ENCODE results near the gene TBC1D4. TPM values are rescaled to one million over a fixed set of nuclear protein-coding genes. Genes with fewer than 3 reads are reported as not detected.

Gene TBC1D4
- total RNA-seq, 4 donors from 2014 or later: 10.5 to 35.0 (median 33.1) TPM

DNA sequence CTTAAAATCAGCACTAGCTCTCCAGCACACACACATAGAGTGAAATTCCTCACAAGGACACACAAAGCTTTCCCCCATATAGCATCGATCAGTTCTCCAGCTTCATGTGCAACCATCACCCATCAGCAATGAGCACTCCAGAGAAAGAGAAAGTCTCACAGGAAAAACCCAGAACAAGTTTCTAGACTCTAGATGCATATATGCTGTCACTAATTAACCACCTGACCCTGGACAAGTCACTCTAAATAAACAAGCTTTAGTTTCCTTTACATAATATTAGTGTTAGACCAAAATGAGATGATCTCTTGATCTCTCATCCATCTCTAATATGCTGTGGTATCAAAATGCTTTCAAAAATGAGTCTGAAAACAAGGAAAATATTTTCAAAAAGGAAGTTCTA, 81.2 kb downstream of the TBC1D4 start:
- TF ChIP-seq, protein P1, sequence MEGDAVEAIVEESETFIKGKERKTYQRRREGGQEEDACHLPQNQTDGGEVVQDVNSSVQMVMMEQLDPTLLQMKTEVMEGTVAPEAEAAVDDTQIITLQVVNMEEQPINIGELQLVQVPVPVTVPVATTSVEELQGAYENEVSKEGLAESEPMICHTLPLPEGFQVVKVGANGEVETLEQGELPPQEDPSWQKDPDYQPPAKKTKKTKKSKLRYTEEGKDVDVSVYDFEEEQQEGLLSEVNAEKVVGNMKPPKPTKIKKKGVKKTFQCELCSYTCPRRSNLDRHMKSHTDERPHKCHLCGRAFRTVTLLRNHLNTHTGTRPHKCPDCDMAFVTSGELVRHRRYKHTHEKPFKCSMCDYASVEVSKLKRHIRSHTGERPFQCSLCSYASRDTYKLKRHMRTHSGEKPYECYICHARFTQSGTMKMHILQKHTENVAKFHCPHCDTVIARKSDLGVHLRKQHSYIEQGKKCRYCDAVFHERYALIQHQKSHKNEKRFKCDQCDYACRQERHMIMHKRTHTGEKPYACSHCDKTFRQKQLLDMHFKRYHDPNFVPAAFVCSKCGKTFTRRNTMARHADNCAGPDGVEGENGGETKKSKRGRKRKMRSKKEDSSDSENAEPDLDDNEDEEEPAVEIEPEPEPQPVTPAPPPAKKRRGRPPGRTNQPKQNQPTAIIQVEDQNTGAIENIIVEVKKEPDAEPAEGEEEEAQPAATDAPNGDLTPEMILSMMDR (IDR thresholded peaks at IDR 0.05): no peak
- TF ChIP-seq POLR2A (IDR thresholded peaks at IDR 0.05): no peak
- H3K36me3 ChIP-seq: no peaks in the 10 kb centered on the region
- H3K4me1 ChIP-seq: no peaks in the 10 kb centered on the region
- no peak overlapping the region for H3K27ac ChIP-seq
- H3K27me3 ChIP-seq: no peaks in the 10 kb centered on the region
- H3K4me3 ChIP-seq: no peak overlapping the region
- no peak for DNase-seq
- H3K9me3 ChIP-seq: no peaks in the 10 kb centered on the region

DNA sequence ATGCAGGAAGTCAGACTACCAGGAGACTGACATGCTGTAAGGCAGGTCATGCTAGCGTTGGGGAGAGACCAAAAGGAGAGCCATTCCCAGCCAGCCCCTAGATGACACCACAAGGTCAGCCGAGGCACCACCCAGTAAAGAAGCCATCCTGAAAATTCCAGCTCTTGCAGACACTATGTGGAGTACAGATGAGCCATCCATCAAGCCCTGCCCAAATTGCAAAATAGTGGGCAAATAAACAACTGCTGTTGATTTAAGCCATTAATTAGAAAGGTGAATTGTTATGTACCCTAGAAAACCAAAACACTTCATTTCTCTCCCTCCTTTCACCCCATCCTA, 82.1 kb downstream of the TBC1D4 start:
- no peak for TF ChIP-seq POLR2A (IDR thresholded peaks at IDR 0.05)
- TF ChIP-seq, protein P1 (IDR thresholded peaks at IDR 0.05): no peak
- Histone ChIP-seq H3K36me3 (no peaks in the 10 kb centered on the region), H3K4me1 (no peaks in the 10 kb centered on the region), H3K27me3 (no peaks in the 10 kb centered on the region), H3K27ac (no peak overlapping the region), H3K4me3 (no peak overlapping the region), H3K9me3 (no peaks in the 10 kb centered on the region)
- DNase-seq: no peak

DNA sequence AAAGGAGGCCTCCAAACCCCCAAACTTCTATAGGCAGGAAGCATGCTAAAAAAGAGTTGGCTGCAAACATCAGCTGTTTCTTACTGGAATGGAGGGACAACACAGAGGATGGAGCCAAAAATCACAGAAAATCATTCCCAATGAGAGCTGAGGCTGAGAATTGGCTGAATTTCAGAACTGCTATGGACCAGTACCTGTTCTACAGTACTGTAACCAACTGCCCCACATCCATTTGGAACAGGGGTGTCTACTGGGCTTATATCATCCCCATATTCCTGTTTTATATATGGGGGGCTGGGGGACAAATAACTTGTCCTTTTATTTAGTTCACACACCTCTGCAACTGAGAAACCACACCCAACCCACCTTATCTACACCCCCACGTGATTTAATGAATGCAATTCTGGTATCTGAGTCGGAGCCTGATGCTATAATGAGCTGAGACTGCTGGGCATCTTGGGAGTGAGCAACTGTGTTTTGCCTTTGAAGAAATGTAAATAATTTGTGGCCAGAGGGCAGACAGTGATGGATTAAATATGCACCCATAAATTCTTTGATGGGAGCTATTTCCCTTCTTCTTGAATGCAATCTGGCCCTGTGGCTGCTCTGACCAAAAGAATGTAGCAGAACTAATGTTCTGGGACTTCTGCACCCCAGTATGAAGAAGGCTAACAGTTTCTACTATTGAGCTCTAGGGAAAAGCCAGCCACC, 82.6 kb downstream of the TBC1D4 start:
- no peaks in the 10 kb centered on the region for H3K4me1 ChIP-seq
- DNase-seq: no peak
- TF ChIP-seq, protein P1 (IDR thresholded peaks at IDR 0.05): no peak
- TF ChIP-seq POLR2A (IDR thresholded peaks at IDR 0.05): no peak
- H3K9me3 ChIP-seq: no peaks in the 10 kb centered on the region
- H3K4me3 ChIP-seq: no peak overlapping the region
- no peaks in the 10 kb centered on the region for H3K36me3 ChIP-seq
- H3K27me3 ChIP-seq: no peaks in the 10 kb centered on the region
- H3K27ac ChIP-seq: no peak overlapping the region

GRCh38 chr13:75398072-75398471, 83.9 kb downstream of the TBC1D4 start:
- no peak for DNase-seq
- no peaks in the 10 kb centered on the region for H3K4me1 ChIP-seq
- H3K27ac ChIP-seq: no peak overlapping the region
- H3K36me3 ChIP-seq: no peaks in the 10 kb centered on the region
- H3K9me3 ChIP-seq: no peaks in the 10 kb centered on the region
- no peaks in the 10 kb centered on the region for H3K27me3 ChIP-seq
- no peak overlapping the region for H3K4me3 ChIP-seq
- TF ChIP-seq, protein P1 (IDR thresholded peaks at IDR 0.05): no peak
- no peak for TF ChIP-seq POLR2A (IDR thresholded peaks at IDR 0.05)

DNA sequence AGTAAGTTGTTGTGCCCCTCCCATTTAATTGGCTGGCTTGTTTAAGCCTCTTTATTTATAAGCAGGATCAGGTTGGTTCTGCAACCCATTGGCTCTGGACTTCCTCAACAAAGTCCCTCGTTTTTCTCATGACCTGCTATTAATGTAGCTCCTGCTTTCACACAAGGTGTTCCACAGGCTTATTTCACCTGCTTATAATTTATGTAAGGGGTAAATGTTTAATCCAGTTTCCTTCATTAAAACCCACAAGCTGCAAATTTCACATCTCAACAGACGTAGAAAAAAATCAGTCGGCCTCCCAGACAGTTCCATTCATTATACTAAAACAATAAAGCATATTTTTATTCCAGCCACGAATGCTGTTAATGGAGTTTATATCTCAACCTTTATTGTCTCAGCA, 86.1 kb downstream of the TBC1D4 start:
- TF ChIP-seq POLR2A (IDR thresholded peaks at IDR 0.05): no peak
- TF ChIP-seq, protein P1 (IDR thresholded peaks at IDR 0.05): no peak
- Histone ChIP-seq H3K4me1 (no peaks in the 10 kb centered on the region), H3K36me3 (no peaks in the 10 kb centered on the region), H3K27me3 (no peaks in the 10 kb centered on the region), H3K9me3 (no peaks in the 10 kb centered on the region), H3K27ac (no peak overlapping the region), H3K4me3 (no peak overlapping the region)
- no peak for DNase-seq

- Histone ChIP-seq H3K9me3 (no peaks in the 10 kb centered on the region), H3K27me3 (no peaks in the 10 kb centered on the region), H3K4me3 (no peak overlapping the region), H3K4me1 (no peaks in the 10 kb centered on the region), H3K36me3 (no peaks in the 10 kb centered on the region), H3K27ac (no peak overlapping the region)
- no peak for DNase-seq
- no peak for TF ChIP-seq POLR2A (IDR thresholded peaks at IDR 0.05)
- TF ChIP-seq, protein P1 (IDR thresholded peaks at IDR 0.05): no peak
Measured at GRCh38 chr13:75395066-75395465, 86.9 kb downstream of the TBC1D4 start.
